GM12801 (cell line): ENCODE results near the gene ITSN2.

ENCODE experiments used
- CTCF ChIP-seq: IDR thresholded peaks from one replicate; pipeline ENCODE4 v1.5.1; 2011; ENCODE audit warnings: control low read depth; ENCODE audit not compliant: insufficient read length; ENCODE audit errors: extremely low read depth

ITSN2 gene

GRCh38 chr2:24360963-24361330 lies 611 bp upstream of the ITSN2 start:
- TF ChIP-seq CTCF = no peak

GRCh38 chr2:24359129-24360049 lies 947 bp downstream of the ITSN2 start:
- no peak for TF ChIP-seq CTCF

GRCh38 chr2:24354957-24355356 lies 5.4 kb downstream of the ITSN2 start:
- TF ChIP-seq CTCF = no peak

GRCh38 chr2:24354395-24354794 lies 5.9 kb downstream of the ITSN2 start:
- no peak for TF ChIP-seq CTCF

GRCh38 chr2:24353973-24354372 lies 6.4 kb downstream of the ITSN2 start:
- no peak for TF ChIP-seq CTCF

GRCh38 chr2:24353364-24353763 lies 7.0 kb downstream of the ITSN2 start:
- TF ChIP-seq CTCF = no peak

- TF ChIP-seq CTCF = no peak
Measured at GRCh38 chr2:24352664-24353063, 7.7 kb downstream of the ITSN2 start.
